Measurements from ENCODE around the gene BRPF1.

- TF ChIP-seq CTCF (conservative IDR thresholded peaks at IDR 0.05; ENCODE audit: low read length), result no peak
- TF ChIP-seq EZH2phosphoT487 (IDR thresholded peaks at IDR 0.05; ENCODE audit: borderline replicate concordance), result no peak
Measured at GRCh38 chr3:9792405-9793160, 61.0 kb downstream of the BRPF1 start, which contains the start of the genes ARPC4 and TADA3.

Data from Loucy (cell line).